Activated CD4-positive, alpha-beta T cell treated with anti-CD3 and anti-CD28 coated beads, Interleukin-2, amount 10 ng/mL, durations not matched to agents 24 days and 14 days (primary cell): ENCODE data around the gene DNAAF3. TPM values are rescaled to one million over a fixed set of nuclear protein-coding genes. Genes with fewer than 3 reads are reported as not detected.
"Not testable (repeated sequence)": the region's sequence is repeated elsewhere in the genome, so short reads cannot be mapped to it uniquely, and the experiment has no call there.

Experiments
- DNase-seq: peaks from one replicate; pipeline ENCODE4 v3.0.0; 2022
- H3K27ac Mint-ChIP-seq: one replicate; pipeline ENCODE4 v1.8.0; 2022; ENCODE audit warnings: mild to moderate bottlenecking, mixed read lengths
- H3K27me3 Mint-ChIP-seq: one replicate; pipeline ENCODE4 v1.8.0; 2022; ENCODE audit warnings: mixed read lengths
- H3K36me3 Mint-ChIP-seq: one replicate; pipeline ENCODE4 v1.8.0; 2022; ENCODE audit warnings: low read depth, mild to moderate bottlenecking, mixed read lengths
- H3K4me1 Mint-ChIP-seq: one replicate; pipeline ENCODE4 v1.8.0; 2021; ENCODE audit warnings: mixed read lengths
- H3K4me3 Mint-ChIP-seq: one replicate; pipeline ENCODE4 v1.8.0; 2022; ENCODE audit warnings: mild to moderate bottlenecking, moderate library complexity, mixed read lengths
- H3K9me3 Mint-ChIP-seq: one replicate; pipeline ENCODE4 v1.8.0; 2021; ENCODE audit warnings: mixed read lengths
- intact Hi-C: fragments of 100-400 bp; cut with micrococcal nuclease; formaldehyde crosslinking; loops from one replicate; pipeline ENCODE4 v1.15.1; 2023
- total RNA-seq: library from RNA; stranded (reverse); gene quantifications from 2 replicates; pipeline ENCODE4 v1.2.3, GENCODE V29; 2022

The DNAAF3 gene
- total RNA-seq, 1 donor from 2014 or later = not detected

DNA sequence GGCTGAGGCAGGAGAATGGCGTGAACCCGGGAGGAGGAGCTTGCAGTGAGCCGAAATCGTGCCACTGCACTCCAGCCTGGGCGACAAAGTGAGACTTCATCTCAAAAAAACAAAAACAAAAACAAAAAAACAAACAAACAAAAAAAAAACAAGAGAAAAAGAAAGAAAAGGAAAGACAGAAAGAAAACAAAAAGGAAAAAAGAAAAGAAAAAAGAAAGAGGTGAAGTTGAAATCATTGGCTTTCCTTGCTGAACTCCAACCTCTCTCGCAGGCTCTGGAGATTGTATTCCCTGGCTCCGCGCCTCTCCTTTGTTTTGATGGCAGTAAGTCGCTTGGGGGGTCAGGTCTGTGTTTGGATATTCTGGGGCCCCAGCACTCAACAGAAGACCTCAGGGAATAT is 5.9 kb upstream of the DNAAF3 start:
- H3K9me3 Mint-ChIP-seq, DNase-seq, intact Hi-C loops, H3K36me3 Mint-ChIP-seq: not testable (repeated sequence)
- Mint-ChIP-seq H3K4me3 (peak overlapping the region; percentile 70), H3K4me1 (peaks cover 13% of the 10 kb centered on the region), H3K27ac (peak overlapping the region; percentile 45), H3K27me3 (peaks cover 64% of the 10 kb centered on the region)

DNA sequence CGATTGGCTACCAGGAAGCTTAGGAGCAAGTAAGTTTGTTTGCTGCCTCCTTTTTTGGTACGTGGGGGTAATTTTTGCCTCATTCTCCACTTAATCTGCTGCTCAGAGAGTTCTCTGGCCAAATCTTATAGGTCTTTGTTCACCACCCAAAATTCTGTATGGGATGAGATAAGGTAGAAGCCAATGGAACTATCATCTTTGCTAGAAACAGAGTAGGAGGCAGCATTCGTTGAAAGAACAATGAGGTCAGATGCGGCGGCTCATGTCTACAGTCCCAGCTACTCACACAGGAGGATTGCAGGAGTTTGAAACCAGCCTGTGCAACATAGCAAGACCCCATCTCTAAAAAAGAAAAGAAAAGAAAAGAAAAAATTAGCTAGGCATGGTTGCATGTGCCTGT is 5.0 kb upstream of the DNAAF3 start:
- DNase-seq = no peak
- no peak overlapping the region for H3K27ac Mint-ChIP-seq
- no peak overlapping the region for H3K4me3 Mint-ChIP-seq
- H3K36me3 Mint-ChIP-seq = no peaks in the 10 kb centered on the region
- H3K27me3 Mint-ChIP-seq = peaks cover 69% of the 10 kb centered on the region
- H3K9me3 Mint-ChIP-seq = peaks cover 6% of the 10 kb centered on the region
- peaks cover 20% of the 10 kb centered on the region for H3K4me1 Mint-ChIP-seq
- intact Hi-C loops = no loop called here

DNA sequence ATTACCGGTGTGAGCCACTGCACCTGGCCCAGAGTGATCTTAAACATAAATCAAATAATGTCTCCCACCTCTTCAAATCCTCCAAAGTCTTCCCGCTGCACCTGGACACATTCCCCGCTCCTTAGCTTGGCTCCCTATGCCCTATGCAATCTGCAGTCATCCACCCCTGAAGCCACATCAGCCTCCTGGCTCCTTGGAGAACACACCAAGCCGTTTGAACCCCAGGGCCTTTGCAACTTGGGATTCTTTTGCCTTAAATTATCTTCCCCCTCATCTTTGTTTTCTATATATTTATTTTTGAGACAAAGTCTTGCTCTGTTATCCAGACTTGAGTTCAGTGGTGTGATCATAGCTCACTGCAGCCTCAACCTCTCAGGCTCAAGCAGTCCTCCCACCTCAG is 2.7 kb upstream of the DNAAF3 start:
- no peak for DNase-seq
- H3K9me3 Mint-ChIP-seq = no peaks in the 10 kb centered on the region
- H3K27me3 Mint-ChIP-seq = peaks cover 69% of the 10 kb centered on the region
- no peak overlapping the region for H3K4me3 Mint-ChIP-seq
- H3K27ac Mint-ChIP-seq = no peak overlapping the region
- no peaks in the 10 kb centered on the region for H3K36me3 Mint-ChIP-seq
- peaks cover 17% of the 10 kb centered on the region for H3K4me1 Mint-ChIP-seq
- intact Hi-C loops = no loop called here

DNA sequence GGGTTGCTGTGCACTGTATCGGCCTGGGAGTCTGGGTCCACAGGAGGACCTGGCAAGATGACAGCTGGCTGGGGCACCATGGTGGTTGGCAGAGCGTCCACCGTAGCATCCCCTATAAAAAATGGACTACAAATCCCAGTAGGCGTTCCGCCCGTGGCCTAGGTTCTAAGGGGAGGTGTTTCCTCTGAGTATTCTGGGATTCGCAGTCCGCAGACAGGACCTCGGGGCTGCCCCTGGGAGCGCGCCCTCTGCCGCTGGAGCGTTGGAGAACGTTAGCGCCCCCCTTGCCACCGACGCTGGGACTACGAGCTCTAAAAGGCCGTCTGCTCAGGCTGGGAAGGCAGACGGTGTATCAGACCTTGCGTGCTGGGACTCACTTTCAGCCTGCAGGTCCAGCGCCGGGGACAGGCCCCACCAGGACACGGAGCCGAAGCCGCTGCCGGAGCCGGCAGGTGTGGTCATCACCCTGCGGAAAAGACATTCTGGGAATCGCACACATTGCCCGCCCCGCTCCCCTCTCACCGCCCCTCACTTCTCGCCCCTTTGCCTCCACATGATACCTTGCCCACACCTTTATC is 372 bp downstream of the DNAAF3 start:
- H3K4me1 Mint-ChIP-seq = peaks cover 11% of the 10 kb centered on the region
- peaks cover 50% of the 10 kb centered on the region for H3K27me3 Mint-ChIP-seq
- H3K4me3 Mint-ChIP-seq = peak overlapping the region; percentile 84
- peak; percentile 78 for DNase-seq
- H3K9me3 Mint-ChIP-seq = no peaks in the 10 kb centered on the region
- H3K36me3 Mint-ChIP-seq = no peaks in the 10 kb centered on the region
- peak overlapping the region; percentile 13 for H3K27ac Mint-ChIP-seq
- intact Hi-C loops = loop anchor here (1.0 to 2.0 kb wide), 4 partner anchors 13 to 173 kb away; partner anchors contain the start of genes KMT5C and PPP1R12C

DNA sequence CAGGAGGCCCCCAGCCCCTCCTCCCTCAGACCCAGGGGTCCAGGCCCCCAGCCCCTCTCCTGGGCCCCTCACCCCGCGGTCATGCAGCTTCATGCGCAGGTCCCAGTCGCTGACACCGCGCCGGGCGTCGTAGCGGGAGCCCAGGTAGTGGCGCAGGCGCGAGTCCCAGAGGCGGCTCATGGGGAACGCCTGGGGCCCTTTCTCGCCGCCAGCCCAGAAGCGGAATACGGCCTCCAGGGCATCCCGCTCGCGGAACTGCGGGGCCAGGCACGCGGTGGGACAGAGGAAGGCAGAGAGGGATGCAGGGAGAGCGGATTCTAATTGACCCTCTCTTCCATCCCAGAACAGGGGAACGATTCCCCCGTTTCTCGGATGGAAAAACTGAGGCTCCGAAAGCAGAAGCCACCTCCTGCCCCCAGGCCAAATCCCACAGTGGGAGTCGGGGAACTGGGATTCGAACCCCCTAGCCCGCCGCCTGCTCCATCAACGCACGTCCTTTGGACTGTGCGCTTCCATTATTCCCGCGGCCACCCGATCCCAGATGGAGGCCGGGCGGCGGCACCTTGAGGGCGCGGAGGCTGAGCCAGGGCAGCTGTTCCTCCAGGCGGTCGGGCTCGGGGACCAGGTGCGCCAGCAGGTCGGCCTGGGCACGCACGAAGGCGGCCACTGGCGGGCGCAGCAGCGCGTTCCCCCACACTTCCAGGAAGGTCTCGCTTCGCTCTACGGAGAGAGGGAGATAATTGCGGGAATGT is 4.7 kb downstream of the DNAAF3 start:
- Mint-ChIP-seq H3K4me1 (peaks cover 10% of the 10 kb centered on the region), H3K27me3 (peaks cover 44% of the 10 kb centered on the region), H3K9me3 (no peaks in the 10 kb centered on the region), H3K36me3 (no peaks in the 10 kb centered on the region), H3K27ac (no peak overlapping the region), H3K4me3 (no peak overlapping the region)
- intact Hi-C loops = loop anchor here (2.0 to 5.0 kb wide), 3 partner anchors 21 to 281 kb away; partner anchors contain the start of gene SHISA7
- DNase-seq = no peak

DNA sequence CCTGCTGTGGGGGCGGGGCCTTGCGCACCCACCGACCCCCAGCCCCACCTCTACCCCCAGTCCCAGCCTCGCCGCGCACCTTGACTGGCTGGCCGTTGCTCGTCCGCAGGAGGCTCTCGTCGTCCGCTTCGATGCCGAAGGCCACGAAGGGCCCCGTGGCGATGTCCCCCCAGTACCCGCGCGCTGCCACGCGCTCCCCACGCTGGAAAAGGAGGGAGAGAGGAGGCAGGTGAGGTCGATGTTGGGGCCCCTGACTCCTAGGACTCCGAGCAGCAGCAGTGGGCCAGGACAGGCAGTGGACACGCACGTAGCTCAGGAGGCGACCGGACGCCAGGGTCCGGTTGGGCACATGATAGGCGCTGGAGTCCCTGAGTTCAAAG is 5.4 kb downstream of the DNAAF3 start:
- H3K9me3 Mint-ChIP-seq = no peaks in the 10 kb centered on the region
- intact Hi-C loops = loop anchor here (2.0 to 5.0 kb wide), 3 partner anchors 20 to 281 kb away; partner anchors contain the start of gene SHISA7
- no peak overlapping the region for H3K4me3 Mint-ChIP-seq
- H3K27ac Mint-ChIP-seq = no peak overlapping the region
- H3K36me3 Mint-ChIP-seq = no peaks in the 10 kb centered on the region
- peaks cover 43% of the 10 kb centered on the region for H3K27me3 Mint-ChIP-seq
- H3K4me1 Mint-ChIP-seq = peaks cover 6% of the 10 kb centered on the region
- no peak for DNase-seq

DNA sequence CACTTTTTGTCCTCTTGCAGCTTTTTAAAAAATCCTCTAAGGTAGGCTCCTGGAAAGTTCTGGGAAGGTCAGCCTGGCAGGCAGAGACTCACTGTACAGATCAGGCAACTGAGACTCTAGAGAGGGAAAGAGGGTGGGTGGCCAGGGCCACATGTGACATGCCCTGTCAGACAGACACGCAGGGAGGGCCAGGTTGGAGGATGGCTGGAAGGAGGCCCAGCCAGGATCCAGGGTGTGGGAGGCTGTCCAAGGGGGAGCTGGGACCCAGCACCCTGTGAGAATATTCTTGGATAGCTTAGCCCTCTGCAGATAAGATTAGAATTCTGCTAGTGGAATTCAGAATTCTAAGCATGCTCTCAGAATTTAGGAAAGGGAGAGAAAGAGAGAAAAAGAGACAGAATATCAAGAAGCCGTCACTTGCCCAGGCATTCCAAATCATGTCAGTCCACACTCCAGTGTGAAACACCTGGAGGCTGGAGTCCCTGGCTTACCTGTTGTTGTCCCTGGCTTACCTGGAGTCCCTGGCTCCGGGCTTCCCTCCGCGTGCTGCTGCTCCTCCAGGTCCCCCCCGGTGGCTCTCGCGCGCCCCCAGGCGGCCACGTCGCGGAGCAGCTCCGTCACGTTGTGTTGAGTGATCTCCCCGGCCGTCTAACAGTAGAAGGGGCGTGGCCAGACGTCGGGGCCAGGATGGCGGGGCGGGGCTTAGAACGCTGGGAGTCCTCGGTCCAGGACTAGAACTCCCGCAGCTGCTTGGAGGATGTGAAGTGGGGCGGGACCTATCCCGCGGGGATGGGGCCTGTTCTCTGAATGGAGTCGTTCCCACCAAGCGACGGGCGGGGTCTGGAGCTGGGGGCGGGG is 6.1 kb downstream of the DNAAF3 start:
- DNase-seq = peak; percentile 97
- peak overlapping the region; percentile 34 for H3K4me3 Mint-ChIP-seq
- H3K9me3 Mint-ChIP-seq = no peaks in the 10 kb centered on the region
- H3K27me3 Mint-ChIP-seq = peaks cover 37% of the 10 kb centered on the region
- H3K4me1 Mint-ChIP-seq = peaks cover 6% of the 10 kb centered on the region
- H3K27ac Mint-ChIP-seq = peak overlapping the region; percentile 37
- H3K36me3 Mint-ChIP-seq = no peaks in the 10 kb centered on the region
- intact Hi-C loops = loop anchor here (2.0 to 5.0 kb wide), 3 partner anchors 20 to 282 kb away; partner anchors contain the start of gene SHISA7

DNA sequence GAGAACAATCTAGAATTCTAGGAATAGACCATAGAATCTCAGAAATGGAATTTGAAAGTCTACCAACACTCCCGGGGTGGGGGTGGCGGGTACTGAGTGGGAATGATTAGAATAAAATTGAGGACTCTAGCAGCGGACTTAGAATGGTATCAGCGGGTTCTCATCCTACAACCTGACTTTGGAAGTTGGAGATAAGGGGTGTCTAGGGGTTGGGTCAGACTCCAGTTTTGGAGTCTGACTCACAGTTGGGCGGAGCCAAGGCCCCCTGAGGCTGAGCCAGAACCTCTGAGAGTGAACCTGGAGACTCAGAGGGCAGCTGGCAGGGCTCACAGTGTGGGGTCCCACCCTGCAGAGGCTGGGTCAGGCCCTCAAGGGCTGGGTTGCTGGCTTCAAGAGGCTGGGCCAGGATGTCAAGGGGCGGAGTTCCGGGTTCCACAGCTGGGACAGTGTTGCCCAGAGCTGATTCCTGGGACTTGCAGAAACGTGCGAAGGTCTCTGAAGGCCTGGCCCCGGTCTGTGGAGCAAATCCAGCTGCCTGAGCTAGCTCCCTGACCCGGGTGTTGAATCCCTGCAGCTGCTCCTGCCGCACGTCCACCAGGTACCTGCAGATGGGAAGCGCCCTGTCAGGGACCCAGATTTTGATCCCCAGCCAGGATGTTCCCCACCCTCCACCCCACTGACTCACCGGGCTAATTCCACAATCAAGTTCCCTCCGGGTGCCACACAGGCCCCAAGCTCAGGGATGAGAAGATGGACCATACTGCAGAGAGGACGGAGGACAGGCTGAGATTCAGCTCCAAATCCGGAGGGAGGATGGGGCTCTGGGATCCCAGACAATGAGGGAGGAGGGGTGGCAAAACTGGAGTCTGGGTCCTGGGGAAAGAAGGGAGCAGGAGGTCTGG is 7.3 kb downstream of the DNAAF3 start:
- Mint-ChIP-seq H3K27me3 (peaks cover 34% of the 10 kb centered on the region), H3K36me3 (no peaks in the 10 kb centered on the region), H3K9me3 (no peaks in the 10 kb centered on the region), H3K4me3 (no peak overlapping the region), H3K27ac (no peak overlapping the region), H3K4me1 (peaks cover 8% of the 10 kb centered on the region)
- intact Hi-C loops = no loop called here
- DNase-seq = no peak

DNA sequence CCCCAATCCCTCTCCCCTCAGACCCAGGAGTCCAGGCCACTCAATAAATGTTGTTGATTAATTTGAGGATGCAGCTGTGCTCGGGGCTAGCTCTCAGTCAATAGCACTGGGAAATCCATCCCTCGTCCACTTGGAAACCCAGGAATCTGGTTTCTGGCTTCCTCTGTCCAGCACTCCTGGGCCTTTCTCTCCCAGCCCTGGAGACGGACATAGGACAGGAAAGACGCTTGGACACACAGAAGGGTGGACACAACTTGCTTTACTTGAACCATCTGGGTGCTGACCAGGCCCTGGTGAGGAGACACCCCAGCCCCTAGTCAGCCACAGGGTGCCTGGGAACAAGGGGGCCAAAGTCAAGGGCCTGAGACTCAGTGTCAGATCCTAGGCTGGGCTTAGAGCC is 8.0 kb downstream of the DNAAF3 start:
- intact Hi-C loops = no loop called here
- Mint-ChIP-seq H3K4me3 (no peak overlapping the region), H3K27ac (no peak overlapping the region), H3K4me1 (peaks cover 11% of the 10 kb centered on the region), H3K36me3 (no peaks in the 10 kb centered on the region), H3K9me3 (peaks cover 4% of the 10 kb centered on the region), H3K27me3 (peaks cover 30% of the 10 kb centered on the region)
- DNase-seq = no peak

DNA sequence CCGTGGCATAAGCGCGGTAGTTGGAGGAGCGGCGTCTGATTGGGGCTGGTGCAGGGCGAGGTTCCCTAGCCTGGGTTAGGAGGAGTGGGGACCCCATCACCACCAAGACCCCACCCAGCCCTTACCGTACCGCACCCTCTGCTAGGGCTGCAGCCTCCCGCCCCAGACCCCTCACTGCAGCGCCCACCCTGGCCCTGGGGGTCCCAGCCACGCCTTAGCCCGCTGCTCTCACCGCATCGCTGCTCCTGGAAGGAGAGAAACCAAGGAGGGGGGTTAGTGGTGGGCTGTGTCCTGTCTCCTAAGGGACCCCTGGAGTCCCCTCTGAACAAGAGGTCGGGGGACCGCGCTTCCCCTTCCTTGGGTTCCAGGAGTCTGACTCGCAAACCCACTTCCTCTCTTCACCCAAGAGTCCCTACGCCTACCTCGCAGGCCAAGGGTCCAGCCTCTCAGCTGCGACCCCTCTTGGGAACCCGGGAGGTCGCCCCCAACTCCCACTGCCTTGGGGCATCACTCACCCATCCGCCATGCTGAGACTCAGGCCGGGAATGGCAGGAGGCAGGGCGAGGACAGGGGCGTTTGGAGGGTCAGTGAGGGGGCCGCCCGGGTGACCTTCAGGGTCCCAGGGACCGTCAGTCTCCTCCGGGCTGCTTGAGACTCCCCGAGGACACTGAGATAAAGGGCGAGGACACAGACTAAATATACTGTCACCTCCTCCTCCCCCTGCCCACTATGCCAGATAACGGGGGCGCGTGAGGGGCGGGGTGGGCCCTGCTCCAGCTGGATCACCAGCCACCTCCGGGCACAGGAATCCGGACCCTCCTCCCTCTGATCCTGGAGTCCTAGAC is 9.1 kb downstream of the DNAAF3 start, which contains the start of gene TNNI3:
Gene TNNI3, minus strand, starts transcription at position 669 of the 845 bp plus-strand sequence. Its CDS starts 143 bp downstream, at position 526.
- H3K27me3 Mint-ChIP-seq = peaks cover 27% of the 10 kb centered on the region
- H3K4me3 Mint-ChIP-seq = no peak within 1 kb of the TSS
- peaks cover 11% of the 10 kb centered on the region for H3K4me1 Mint-ChIP-seq
- H3K9me3 Mint-ChIP-seq = peaks cover 5% of the 10 kb centered on the region
- intact Hi-C loops = no loop called here
- no peak within 1 kb of the TSS for H3K27ac Mint-ChIP-seq
- no peaks in the 10 kb centered on the region for H3K36me3 Mint-ChIP-seq
- no peak for DNase-seq

DNA sequence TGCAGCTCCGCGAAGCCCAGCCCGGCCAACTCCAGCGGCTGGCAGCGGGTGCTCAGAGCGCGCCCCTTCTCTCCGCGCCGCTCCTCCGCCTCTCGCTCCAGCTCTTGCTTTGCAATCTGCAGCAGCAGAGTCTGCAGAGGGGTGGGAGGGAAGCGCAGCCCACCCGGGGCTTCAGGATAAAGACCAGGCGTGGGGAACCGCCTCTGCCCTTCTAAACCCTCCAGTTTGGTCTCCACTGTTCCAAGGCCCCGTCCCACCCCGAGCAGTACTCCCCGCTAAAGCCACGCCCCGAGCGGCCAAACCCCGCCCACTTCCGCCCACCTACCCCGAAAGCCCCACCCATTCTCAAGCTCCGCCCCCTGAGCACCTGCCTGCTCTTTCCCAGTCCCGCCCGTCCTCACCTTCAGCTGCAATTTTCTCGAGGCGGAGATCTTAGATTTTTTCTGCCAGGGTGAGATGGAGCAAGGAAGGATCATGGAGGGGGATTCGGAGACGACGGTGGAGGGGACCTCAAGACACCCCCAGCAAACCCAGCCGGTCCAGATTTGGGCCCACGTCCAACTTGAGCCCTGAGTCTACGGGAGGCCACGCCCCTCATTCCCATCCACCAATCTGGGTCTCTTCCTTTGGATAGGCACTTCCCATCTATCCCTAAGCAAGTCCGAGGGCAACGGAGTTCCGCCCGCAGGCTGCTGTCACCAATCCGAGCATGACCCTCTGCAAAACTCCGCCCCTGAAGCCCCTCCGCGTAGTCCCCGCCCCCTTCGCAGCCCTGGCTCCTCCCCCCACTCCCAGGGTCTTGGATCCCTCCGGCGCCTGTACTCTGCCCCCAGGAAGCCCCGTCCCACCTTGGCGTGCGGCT is 10.0 kb downstream of the DNAAF3 start:
- peak; percentile 76 for DNase-seq
- peaks cover 11% of the 10 kb centered on the region for H3K9me3 Mint-ChIP-seq

DNA sequence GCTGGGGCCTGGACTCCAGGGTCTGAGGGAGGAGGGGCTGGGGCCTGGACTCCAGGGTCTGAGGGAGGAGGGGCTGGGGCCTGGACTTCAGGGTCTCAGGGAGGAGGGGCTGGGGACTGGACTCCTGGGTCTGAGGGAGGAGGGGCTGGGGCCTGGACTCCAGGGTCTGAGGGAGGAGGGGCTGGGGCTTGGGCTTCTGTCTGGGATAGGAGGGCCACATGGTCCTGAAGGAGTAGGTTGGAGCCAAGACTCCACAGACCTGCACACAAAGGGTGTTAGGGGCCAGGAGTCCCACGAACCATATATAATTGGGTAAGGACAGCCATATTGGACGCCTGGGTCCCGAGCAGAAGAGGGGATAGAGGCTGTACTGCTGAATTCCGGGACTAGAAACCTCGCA is 10.6 kb downstream of the DNAAF3 start:
- H3K4me1 Mint-ChIP-seq = peaks cover 17% of the 10 kb centered on the region
- peaks cover 27% of the 10 kb centered on the region for H3K27me3 Mint-ChIP-seq
- intact Hi-C loops, DNase-seq, H3K36me3 Mint-ChIP-seq, H3K4me3 Mint-ChIP-seq, H3K27ac Mint-ChIP-seq: not testable (repeated sequence)
- H3K9me3 Mint-ChIP-seq = peaks cover 11% of the 10 kb centered on the region

More for the DNA sequence above, 10.0 kb downstream of the DNAAF3 start:
- peaks cover 4% of the 10 kb centered on the region for H3K36me3 Mint-ChIP-seq
- intact Hi-C loops = no loop called here
- no peak overlapping the region for H3K27ac Mint-ChIP-seq
- peaks cover 27% of the 10 kb centered on the region for H3K27me3 Mint-ChIP-seq
- H3K4me1 Mint-ChIP-seq = peaks cover 17% of the 10 kb centered on the region
- H3K4me3 Mint-ChIP-seq = peak overlapping the region; percentile 17
